HFF-Myc (cell line): ENCODE data around the gene SSU72.
"Not testable (repeated sequence)": the region's sequence is repeated elsewhere in the genome, so short reads cannot be mapped to it uniquely, and the experiment has no call there.

Experiments
- DNase-seq: peaks from one replicate; pipeline ENCODE4 v3.0.0-alpha.2; 2011; ENCODE audit warnings: low read depth; ENCODE audit errors: extremely low read depth
- H3K4me3 ChIP-seq: replicated peaks from 2 replicates; pipeline ENCODE4 v1.5.1; 2011; ENCODE audit warnings: low read depth, mild to moderate bottlenecking, control low read depth, low read length
- CTCF ChIP-seq: IDR thresholded peaks from 2 replicates; pipeline ENCODE4 v1.5.1; 2012; ENCODE audit warnings: mild to moderate bottlenecking, low read depth, low read length, control low read depth; ENCODE audit errors: missing control alignments

Gene SSU72

GRCh38 chr1:1510912-1511532, 63.6 kb downstream of the SSU72 start:
- DNase-seq: no peak
- no peak for TF ChIP-seq CTCF
- peak overlapping the region; percentile 80 for H3K4me3 ChIP-seq

- DNase-seq, H3K4me3 ChIP-seq: not testable (repeated sequence)
Measured at GRCh38 chr1:1509465-1509850, 65.2 kb downstream of the SSU72 start.

GRCh38 chr1:1508775-1509464, 65.7 kb downstream of the SSU72 start:
- H3K4me3 ChIP-seq, DNase-seq: not testable (repeated sequence)

DNA sequence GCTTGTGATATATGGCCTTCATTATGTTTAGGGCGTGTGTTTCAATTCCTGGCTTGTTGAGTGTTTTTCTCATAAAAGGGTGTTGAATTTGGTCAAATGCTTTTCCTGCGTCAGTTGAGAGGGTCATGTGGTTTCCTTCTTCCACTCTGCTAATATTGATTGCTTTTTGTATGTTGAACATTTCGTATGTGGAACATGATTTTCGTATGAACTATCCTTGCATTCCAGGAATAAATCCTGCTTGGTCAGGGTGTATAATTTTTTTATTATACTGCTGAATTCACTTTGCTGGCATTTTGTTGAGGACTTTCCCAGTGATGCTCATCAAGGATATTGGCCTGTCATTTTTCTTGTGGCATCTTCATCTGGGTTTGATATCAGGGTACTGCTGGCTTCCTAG, 67.4 kb downstream of the SSU72 start:
- no peak overlapping the region for H3K4me3 ChIP-seq
- no peak for DNase-seq
- TF ChIP-seq CTCF: no peak

DNA sequence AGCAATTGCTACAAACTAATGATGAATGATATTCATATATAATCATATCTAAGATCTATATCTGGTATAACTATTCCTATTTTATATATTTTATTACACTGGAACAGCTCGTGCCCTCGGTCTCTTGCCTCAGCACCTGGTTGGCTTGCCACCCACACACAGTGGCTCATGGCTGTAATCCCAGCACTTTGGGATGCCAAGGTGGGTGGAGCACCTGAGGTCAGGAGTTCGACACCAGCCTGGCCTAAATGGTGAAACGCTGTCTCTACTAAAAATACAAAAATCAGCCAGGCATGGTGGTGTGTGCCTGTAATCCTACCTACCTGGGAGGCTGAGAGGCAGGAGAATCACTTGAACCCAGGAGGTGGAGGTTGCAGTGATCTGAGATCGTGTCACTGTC, 68.9 kb downstream of the SSU72 start:
- not testable (repeated sequence) for H3K4me3 ChIP-seq, DNase-seq

DNA sequence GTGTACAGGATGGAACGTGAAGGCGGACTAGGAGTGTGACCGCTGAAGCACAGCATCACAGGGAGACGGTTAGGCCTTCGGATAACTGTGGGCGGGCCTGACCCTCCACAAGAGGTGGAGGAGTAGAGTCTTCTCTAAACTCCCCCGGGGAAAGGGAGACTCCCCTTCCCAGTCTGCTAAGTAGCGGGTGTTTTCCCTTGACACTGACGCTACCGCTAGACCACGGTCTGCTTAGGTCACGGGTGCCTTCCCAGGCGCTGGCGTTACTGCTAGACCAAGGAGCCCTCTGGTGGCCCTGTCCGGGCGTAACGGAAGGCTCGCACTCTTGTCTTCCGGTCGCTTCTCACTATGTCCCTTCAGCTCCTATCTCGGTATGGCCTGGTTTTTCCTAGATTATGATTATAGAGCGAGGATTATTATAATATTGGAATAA, 69.3 kb downstream of the SSU72 start:
- peak; percentile 12 for TF ChIP-seq CTCF
- H3K4me3 ChIP-seq, DNase-seq: not testable (repeated sequence)

DNA sequence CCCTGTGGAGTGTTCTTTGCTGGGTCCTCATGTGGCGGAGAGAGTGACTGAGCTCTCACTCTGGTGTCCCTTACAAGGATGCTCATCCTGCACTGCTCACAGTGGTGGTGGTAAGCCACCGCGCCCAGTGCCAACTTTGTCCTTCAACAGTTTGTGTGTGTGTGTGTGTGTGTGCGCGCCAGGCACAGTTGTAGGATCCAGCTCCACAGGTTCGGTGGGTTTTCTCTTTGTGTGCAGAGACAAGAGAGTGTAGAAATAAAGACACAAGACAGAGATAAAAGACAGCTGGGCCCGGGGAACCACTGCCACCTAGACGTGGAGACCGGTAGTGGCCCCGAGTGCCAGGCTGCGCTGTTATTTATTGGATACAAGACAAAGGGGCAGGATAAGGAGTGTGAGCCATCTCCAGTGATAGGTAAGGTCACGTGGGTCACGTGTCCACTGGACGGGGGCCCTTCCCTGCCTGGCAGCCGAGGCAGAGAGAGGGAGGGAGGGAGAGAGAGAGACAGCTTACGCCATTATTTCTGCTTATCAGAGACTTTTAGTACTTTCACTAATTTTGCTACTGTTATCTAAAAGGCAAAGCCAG, 69.8 kb downstream of the SSU72 start:
- H3K4me3 ChIP-seq, DNase-seq: not testable (repeated sequence)
- TF ChIP-seq CTCF: peak; percentile 47

GRCh38 chr1:1495461-1495975, 79.1 kb downstream of the SSU72 start:
- DNase-seq: not testable (repeated sequence)

DNA sequence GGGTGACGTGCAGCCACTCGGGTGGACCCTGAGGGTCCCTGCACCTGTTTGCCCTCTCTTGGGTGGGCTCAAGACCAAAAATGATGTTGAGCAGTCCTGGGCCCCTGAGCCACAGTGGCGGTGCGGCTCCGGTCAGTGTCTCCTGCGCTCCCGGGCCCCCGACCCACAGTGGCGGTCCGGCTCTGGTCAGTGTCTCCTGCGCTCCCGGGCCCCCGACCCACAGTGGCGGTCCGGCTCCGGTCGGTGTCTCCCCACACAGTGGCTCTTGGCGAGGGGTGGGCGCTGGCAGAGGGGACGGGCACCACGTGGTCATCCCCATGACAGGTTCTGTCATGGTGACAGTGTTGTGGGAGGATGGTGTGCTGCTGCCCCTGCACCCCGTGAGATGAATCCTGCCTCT, 80.4 kb downstream of the SSU72 start:
- not testable (repeated sequence) for DNase-seq, H3K4me3 ChIP-seq

More at GRCh38 chr1:1495461-1495975, 79.1 kb downstream of the SSU72 start:
- H3K4me3 ChIP-seq: not testable (repeated sequence)
